ENCODE results near the gene ZNF160. TPM values are rescaled to one million over a fixed set of nuclear protein-coding genes. Genes with fewer than 3 reads are reported as not detected.
A peak's percentile ranks its signal among the peaks of the same experiment; 100 is the strongest.
"Not testable (repeated sequence)": the region's sequence is repeated elsewhere in the genome, so short reads cannot be mapped to it uniquely, and the experiment has no call there.

Gene ZNF160
- total RNA-seq, 1 donor from 2014 or later = 30.2 TPM

GRCh38 chr19:53034948-53035675, 68.1 kb downstream of the ZNF160 start:
- Histone ChIP-seq H3K9ac (ENCODE audit: low read length) (no peak overlapping the region), H3K4me3 (ENCODE audit: insufficient read depth, low read depth, low read length) (no peak overlapping the region), H3K27ac (ENCODE audit: low read depth, low read length) (no peak overlapping the region), H3K4me1 (ENCODE audit: insufficient read depth, low read length) (no peaks in the 10 kb centered on the region), H3K79me2 (ENCODE audit: insufficient read depth, low read length) (no peaks in the 10 kb centered on the region), H4K20me1 (ENCODE audit: insufficient read depth, low read length) (no peaks in the 10 kb centered on the region), H3K36me3 (ENCODE audit: insufficient read depth, low read length) (no peaks in the 10 kb centered on the region), H3K27me3 (ENCODE audit: insufficient read depth, low read length) (no peaks in the 10 kb centered on the region), H2AFZ (ENCODE audit: low read depth, low read length) (no peak overlapping the region), H3K4me2 (ENCODE audit: low read length) (no peak overlapping the region), H3K9me3 (ENCODE audit: insufficient read depth, low read depth, low read length) (peaks cover 11% of the 10 kb centered on the region)
- H3K4me3 Mint-ChIP-seq (ENCODE audit: unreplicated experiment) = no peak overlapping the region
- peaks cover 12% of the 10 kb centered on the region for H3K36me3 Mint-ChIP-seq (ENCODE audit: low read depth, unreplicated experiment)
- H3K27ac Mint-ChIP-seq (ENCODE audit: unreplicated experiment) = no peak overlapping the region
- H3K27me3 Mint-ChIP-seq (ENCODE audit: low read depth, unreplicated experiment) = no peaks in the 10 kb centered on the region
- TF ChIP-seq EZH2 (IDR thresholded peaks at IDR 0.05; ENCODE audit: insufficient read depth, low read length) (no peak), CTCF (IDR thresholded peaks at IDR 0.05; ENCODE audit: insufficient read depth, low read depth, low read length) (no peak)
- DNase-seq (ENCODE audit: low read depth) = no peak
- no peak for FAIRE-seq
- H3K4me1 Mint-ChIP-seq (ENCODE audit: low read depth, unreplicated experiment) = peaks cover 5% of the 10 kb centered on the region
- peaks cover 23% of the 10 kb centered on the region for H3K9me3 Mint-ChIP-seq (ENCODE audit: unreplicated experiment)

DNA sequence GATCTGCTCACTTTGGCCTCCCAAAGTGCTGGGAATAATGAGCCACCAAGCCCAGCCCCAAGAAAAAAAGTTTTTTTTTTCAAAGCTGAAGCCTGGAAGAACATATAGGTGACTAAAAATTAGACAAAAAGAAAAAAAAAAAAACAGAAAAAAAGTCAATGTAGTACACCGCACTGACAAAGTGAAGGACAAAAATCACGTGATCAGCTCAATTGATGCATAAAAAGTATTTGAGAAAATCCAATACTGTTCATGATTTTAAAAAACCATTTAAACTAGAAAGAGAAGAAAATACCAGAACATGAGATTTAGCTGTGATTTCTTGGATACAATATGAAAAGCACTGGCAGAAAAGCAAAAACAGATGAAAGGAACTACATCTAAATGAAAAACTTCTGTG, 69.2 kb downstream of the ZNF160 start:
- H3K9me3 Mint-ChIP-seq (ENCODE audit: unreplicated experiment) = peaks cover 23% of the 10 kb centered on the region
- no peak for FAIRE-seq
- Histone ChIP-seq H3K4me2 (ENCODE audit: low read length) (no peak overlapping the region), H3K27me3 (ENCODE audit: insufficient read depth, low read length) (no peaks in the 10 kb centered on the region), H2AFZ (ENCODE audit: low read depth, low read length) (no peak overlapping the region), H3K4me3 (ENCODE audit: insufficient read depth, low read depth, low read length) (no peak overlapping the region), H3K4me1 (ENCODE audit: insufficient read depth, low read length) (no peaks in the 10 kb centered on the region), H3K27ac (ENCODE audit: low read depth, low read length) (no peak overlapping the region), H3K79me2 (ENCODE audit: insufficient read depth, low read length) (no peaks in the 10 kb centered on the region), H3K36me3 (ENCODE audit: insufficient read depth, low read length) (no peaks in the 10 kb centered on the region), H4K20me1 (ENCODE audit: insufficient read depth, low read length) (no peaks in the 10 kb centered on the region), H3K9me3 (ENCODE audit: insufficient read depth, low read depth, low read length) (peaks cover 15% of the 10 kb centered on the region), H3K9ac (ENCODE audit: low read length) (no peak overlapping the region)
- peaks cover 12% of the 10 kb centered on the region for H3K36me3 Mint-ChIP-seq (ENCODE audit: low read depth, unreplicated experiment)
- peaks cover 5% of the 10 kb centered on the region for H3K4me1 Mint-ChIP-seq (ENCODE audit: low read depth, unreplicated experiment)
- no peaks in the 10 kb centered on the region for H3K27me3 Mint-ChIP-seq (ENCODE audit: low read depth, unreplicated experiment)
- H3K4me3 Mint-ChIP-seq (ENCODE audit: unreplicated experiment) = no peak overlapping the region
- no peak for TF ChIP-seq EZH2 (IDR thresholded peaks at IDR 0.05; ENCODE audit: insufficient read depth, low read length)
- TF ChIP-seq CTCF (IDR thresholded peaks at IDR 0.05; ENCODE audit: insufficient read depth, low read depth, low read length) = no peak
- no peak for DNase-seq (ENCODE audit: low read depth)
- H3K27ac Mint-ChIP-seq (ENCODE audit: unreplicated experiment) = no peak overlapping the region

DNA sequence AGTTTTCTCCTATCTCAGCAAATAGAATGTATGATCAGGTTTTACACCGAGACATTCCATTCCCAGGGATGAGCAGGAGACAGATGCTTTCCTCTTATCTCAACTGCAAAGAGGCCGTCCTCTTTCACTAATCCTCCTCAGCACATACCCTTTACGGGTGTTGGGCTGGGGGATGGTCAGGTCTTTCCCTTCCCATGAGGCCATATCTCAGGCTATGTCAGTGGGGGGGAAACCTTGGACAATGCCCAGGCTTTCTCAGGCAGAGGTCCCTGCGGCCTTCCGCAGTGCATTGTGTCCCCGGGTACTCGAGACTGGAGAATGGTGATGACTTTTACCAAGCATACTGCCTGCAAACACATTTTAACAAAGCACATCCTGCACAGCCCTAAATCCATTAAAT, 74.9 kb downstream of the ZNF160 start:
- not testable (repeated sequence) for H3K79me2 ChIP-seq (ENCODE audit: insufficient read depth, low read length); H3K9me3 ChIP-seq (ENCODE audit: insufficient read depth, low read depth, low read length); H4K20me1 ChIP-seq (ENCODE audit: insufficient read depth, low read length); DNase-seq (ENCODE audit: low read depth); FAIRE-seq; H3K4me3 Mint-ChIP-seq (ENCODE audit: unreplicated experiment); H3K36me3 ChIP-seq (ENCODE audit: insufficient read depth, low read length); H3K9me3 Mint-ChIP-seq (ENCODE audit: unreplicated experiment); H2AFZ ChIP-seq (ENCODE audit: low read depth, low read length); H3K4me2 ChIP-seq (ENCODE audit: low read length); H3K4me1 Mint-ChIP-seq (ENCODE audit: low read depth, unreplicated experiment); H3K27ac ChIP-seq (ENCODE audit: low read depth, low read length); H3K27me3 ChIP-seq (ENCODE audit: insufficient read depth, low read length); H3K9ac ChIP-seq (ENCODE audit: low read length); H3K27me3 Mint-ChIP-seq (ENCODE audit: low read depth, unreplicated experiment); H3K4me3 ChIP-seq (ENCODE audit: insufficient read depth, low read depth, low read length); H3K36me3 Mint-ChIP-seq (ENCODE audit: low read depth, unreplicated experiment); H3K4me1 ChIP-seq (ENCODE audit: insufficient read depth, low read length)
- H3K27ac Mint-ChIP-seq (ENCODE audit: unreplicated experiment) = peak overlapping the region; percentile 62

All from astrocyte (in vitro differentiated cells and primary cell).